PFSK-1 (cell line): Measurements from ENCODE around the gene RYR3.

ENCODE experiments used
- FOXP2 ChIP-seq: optimal IDR thresholded peaks from 2 replicates; pipeline ENCODE3; 2011; ENCODE audit warnings: borderline replicate concordance, control low read depth, inconsistent platforms; ENCODE audit not compliant: insufficient read depth; ENCODE audit errors: extremely low read length, extremely low read depth
- POLR2AphosphoS5 ChIP-seq: IDR thresholded peaks from 2 replicates; pipeline ENCODE4 v1.6.1; 2012; ENCODE audit warnings: low read depth, mild to moderate bottlenecking, control low read depth, low read length, moderate library complexity
- SIN3A ChIP-seq: IDR thresholded peaks from 2 replicates; pipeline ENCODE4 v1.6.1; 2012; ENCODE audit warnings: mild to moderate bottlenecking, low read length, moderate library complexity, borderline replicate concordance; ENCODE audit not compliant: insufficient read depth
- TAF1 ChIP-seq: IDR thresholded peaks from 2 replicates; pipeline ENCODE4 v1.6.1; 2012; ENCODE audit warnings: low read length, control low read depth, borderline replicate concordance; ENCODE audit not compliant: insufficient read depth
- TF ChIP-seq, protein P1 (sequence below), 2 experiments: IDR thresholded peaks; 2 replicates each; pipeline versions ENCODE4 v1.6.1 to v1.8.0; 2011 to 2012; ENCODE audit warnings: low read depth in 2 of 2, low read length in 2 of 2, control low read depth in 1 of 2, inconsistent platforms in 1 of 2, mild to moderate bottlenecking in 1 of 2, moderate library complexity in 1 of 2; ENCODE audit not compliant: insufficient read depth in 1 of 2

DNA sequence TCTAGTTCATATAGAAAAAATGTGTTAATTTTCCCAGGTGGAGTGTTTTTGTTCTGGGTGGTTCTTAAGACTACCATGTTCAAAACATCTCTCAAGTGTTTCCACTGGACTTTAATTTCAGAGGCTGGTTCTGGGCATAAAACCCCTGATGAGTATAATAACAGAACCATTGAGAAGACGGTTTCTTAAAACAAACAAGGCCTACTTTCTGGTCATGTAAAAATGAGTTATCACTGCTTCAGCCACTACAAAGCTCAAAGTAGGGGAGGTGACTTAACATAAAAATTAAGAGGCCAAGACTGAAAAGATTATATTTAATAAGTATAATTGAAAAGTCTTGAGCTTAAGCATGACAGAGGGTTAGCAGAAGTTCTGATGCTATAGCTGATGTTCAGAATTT lies 33.8 kb downstream of the RYR3 start:
- TF ChIP-seq SIN3A (no peak), POLR2AphosphoS5 (no peak), TAF1 (no peak), FOXP2 (no peak)
- TF ChIP-seq, protein P1, sequence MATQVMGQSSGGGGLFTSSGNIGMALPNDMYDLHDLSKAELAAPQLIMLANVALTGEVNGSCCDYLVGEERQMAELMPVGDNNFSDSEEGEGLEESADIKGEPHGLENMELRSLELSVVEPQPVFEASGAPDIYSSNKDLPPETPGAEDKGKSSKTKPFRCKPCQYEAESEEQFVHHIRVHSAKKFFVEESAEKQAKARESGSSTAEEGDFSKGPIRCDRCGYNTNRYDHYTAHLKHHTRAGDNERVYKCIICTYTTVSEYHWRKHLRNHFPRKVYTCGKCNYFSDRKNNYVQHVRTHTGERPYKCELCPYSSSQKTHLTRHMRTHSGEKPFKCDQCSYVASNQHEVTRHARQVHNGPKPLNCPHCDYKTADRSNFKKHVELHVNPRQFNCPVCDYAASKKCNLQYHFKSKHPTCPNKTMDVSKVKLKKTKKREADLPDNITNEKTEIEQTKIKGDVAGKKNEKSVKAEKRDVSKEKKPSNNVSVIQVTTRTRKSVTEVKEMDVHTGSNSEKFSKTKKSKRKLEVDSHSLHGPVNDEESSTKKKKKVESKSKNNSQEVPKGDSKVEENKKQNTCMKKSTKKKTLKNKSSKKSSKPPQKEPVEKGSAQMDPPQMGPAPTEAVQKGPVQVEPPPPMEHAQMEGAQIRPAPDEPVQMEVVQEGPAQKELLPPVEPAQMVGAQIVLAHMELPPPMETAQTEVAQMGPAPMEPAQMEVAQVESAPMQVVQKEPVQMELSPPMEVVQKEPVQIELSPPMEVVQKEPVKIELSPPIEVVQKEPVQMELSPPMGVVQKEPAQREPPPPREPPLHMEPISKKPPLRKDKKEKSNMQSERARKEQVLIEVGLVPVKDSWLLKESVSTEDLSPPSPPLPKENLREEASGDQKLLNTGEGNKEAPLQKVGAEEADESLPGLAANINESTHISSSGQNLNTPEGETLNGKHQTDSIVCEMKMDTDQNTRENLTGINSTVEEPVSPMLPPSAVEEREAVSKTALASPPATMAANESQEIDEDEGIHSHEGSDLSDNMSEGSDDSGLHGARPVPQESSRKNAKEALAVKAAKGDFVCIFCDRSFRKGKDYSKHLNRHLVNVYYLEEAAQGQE (IDR thresholded peaks at IDR 0.05; ENCODE audit: insufficient read depth in 1 of 2, low read depth in 2 of 2, low read length in 2 of 2): no peak
